Fibroblast of pulmonary artery (primary cell): ENCODE data around the gene CCL8.
"Not testable (repeated sequence)": the region's sequence is repeated elsewhere in the genome, so short reads cannot be mapped to it uniquely, and the experiment has no call there.

Experiments used
- DNase-seq: peaks from one replicate; pipeline ENCODE4 v3.0.0-alpha.2; 2010; ENCODE audit warnings: low read depth
- H3K4me3 ChIP-seq: replicated peaks from 2 replicates; pipeline ENCODE4 v1.5.1; 2011; ENCODE audit warnings: low read depth, mild to moderate bottlenecking, control low read depth, low read length, moderate library complexity
- CTCF ChIP-seq: IDR thresholded peaks from 2 replicates; pipeline ENCODE4 v1.5.1; 2011; ENCODE audit warnings: mild to moderate bottlenecking, control low read depth, low read length, inconsistent platforms; ENCODE audit errors: missing control alignments

Gene CCL8

GRCh38 chr17:34311291-34311690 is 7.9 kb upstream of the CCL8 start:
- TF ChIP-seq CTCF, result no peak
- no peak overlapping the region for H3K4me3 ChIP-seq
- DNase-seq, result no peak

GRCh38 chr17:34312080-34312479 is 7.2 kb upstream of the CCL8 start:
- H3K4me3 ChIP-seq, result no peak overlapping the region
- no peak for TF ChIP-seq CTCF
- DNase-seq, result peak; percentile 91

DNA sequence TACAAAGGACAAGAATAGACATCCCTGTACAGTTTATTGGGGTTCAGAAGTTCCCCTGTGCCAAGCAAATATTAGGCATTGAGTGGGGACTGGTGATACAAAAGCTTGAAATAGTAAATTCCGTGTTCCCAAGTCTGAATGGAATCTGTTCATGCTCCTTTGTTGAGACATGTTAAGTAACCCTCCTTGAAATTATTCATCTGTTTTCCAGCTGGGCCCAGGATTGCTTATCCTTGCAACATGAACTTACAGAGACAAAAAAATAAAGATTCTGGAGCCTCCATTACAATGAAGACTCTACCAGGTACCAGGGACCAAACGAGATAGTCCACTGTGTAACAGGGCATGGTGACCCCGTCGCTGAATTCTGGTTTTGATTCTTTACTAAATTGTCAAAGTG is 6.1 kb upstream of the CCL8 start:
- DNase-seq, result peak; percentile 75
- TF ChIP-seq CTCF, result no peak
- H3K4me3 ChIP-seq, result no peak overlapping the region

- no peak for TF ChIP-seq CTCF
- no peak overlapping the region for H3K4me3 ChIP-seq
- DNase-seq, result peak; percentile 95
Observed at GRCh38 chr17:34314279-34314678, 5.0 kb upstream of the CCL8 start.

GRCh38 chr17:34318474-34318873 is 761 bp upstream of the CCL8 start:
- no peak for DNase-seq
- no peak for TF ChIP-seq CTCF
- no peak overlapping the region for H3K4me3 ChIP-seq

GRCh38 chr17:34321964-34322363 is 2.7 kb downstream of the CCL8 start:
- TF ChIP-seq CTCF, result no peak
- no peak overlapping the region for H3K4me3 ChIP-seq
- no peak for DNase-seq

- peak; percentile 80 for DNase-seq
- not testable (repeated sequence) for H3K4me3 ChIP-seq
Observed at GRCh38 chr17:34327580-34327979, 8.3 kb downstream of the CCL8 start.

DNA sequence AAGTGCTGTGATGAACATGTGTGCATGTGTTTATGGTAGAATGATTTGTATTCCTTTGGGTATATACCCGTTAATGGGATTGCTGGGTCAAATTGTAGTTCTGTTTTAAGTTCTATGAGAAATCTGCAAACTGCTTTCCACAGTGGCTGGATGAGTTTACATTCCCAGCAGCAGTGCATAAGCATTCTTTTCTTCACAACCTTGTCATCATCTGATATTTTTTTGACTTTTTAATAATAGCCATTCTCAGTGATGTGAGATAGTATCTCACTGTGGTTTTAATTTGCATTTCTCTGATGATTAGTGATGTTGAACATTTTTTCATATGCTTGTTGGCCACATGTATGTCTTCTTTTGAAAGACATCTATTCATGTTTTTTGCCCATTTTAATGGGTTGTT is 18.5 kb downstream of the CCL8 start:
- no peak overlapping the region for H3K4me3 ChIP-seq
- no peak for TF ChIP-seq CTCF

More for the DNA sequence above, 18.5 kb downstream of the CCL8 start:
- DNase-seq, result no peak
